GM23248 (cell line): ENCODE measurements around the gene FUS.
"Not testable (repeated sequence)": the region's sequence is repeated elsewhere in the genome, so short reads cannot be mapped to it uniquely, and the experiment has no call there.

Experiments
- EZH2 ChIP-seq: fragments of 200-600 bp; sonication (generic); IDR thresholded peaks from 2 replicates; pipeline ENCODE4 v1.6.1; 2018; ENCODE audit warnings: antibody characterized with exemption, mild to moderate bottlenecking; ENCODE audit not compliant: insufficient read depth, poor library complexity, severe bottlenecking
- EZH2phosphoT487 ChIP-seq: fragments of 200-600 bp; sonication (generic); IDR thresholded peaks from 2 replicates; pipeline ENCODE4 v1.6.1; 2018; ENCODE audit warnings: antibody characterized with exemption, moderate library complexity, mild to moderate bottlenecking, low read depth; ENCODE audit not compliant: insufficient read depth

GRCh38 chr16:31150976-31151375 is 29.0 kb upstream of the FUS start:
- not testable (repeated sequence) for TF ChIP-seq EZH2, EZH2phosphoT487
